MM.1S (cell line): ENCODE data around the gene PLEKHM3.

ENCODE experiments used
- DNase-seq: peaks from one replicate; pipeline ENCODE4 v3.0.0-alpha.2; 2015
- H2AFZ ChIP-seq: fragments of 300-600 bp; sonication (generic); 2 replicates; pipeline ENCODE4 v1.6.0; 2016; ENCODE audit warnings: antibody characterized with exemption, low read length
- H3F3A ChIP-seq: fragments of 300-600 bp; sonication (generic); 2 replicates; pipeline ENCODE4 v1.6.1; 2016; ENCODE audit warnings: mild to moderate bottlenecking, antibody characterized with exemption, low read length, moderate library complexity, mixed read lengths; ENCODE audit not compliant: insufficient read depth
- H3K27ac ChIP-seq: fragments of 300-600 bp; sonication (generic); 2 replicates; pipeline ENCODE4 v1.5.1; 2016; ENCODE audit warnings: mild to moderate bottlenecking, low read length
- H3K27me3 ChIP-seq: fragments of 300-600 bp; sonication (generic); replicated peaks from 2 replicates; pipeline ENCODE4 v1.6.0; 2016; ENCODE audit warnings: low read length; ENCODE audit not compliant: insufficient read depth
- H3K36me3 ChIP-seq: fragments of 300-600 bp; sonication (generic); replicated peaks from 2 replicates; pipeline ENCODE4 v1.6.1; 2016; ENCODE audit warnings: mild to moderate bottlenecking, low read length, mixed read lengths; ENCODE audit not compliant: insufficient read depth
- H3K4me1 ChIP-seq: fragments of 300-600 bp; sonication (generic); 2 replicates; pipeline ENCODE4 v1.6.1; 2016; ENCODE audit warnings: low read length, mixed read lengths
- H3K4me2 ChIP-seq: fragments of 300-600 bp; sonication (generic); 2 replicates; pipeline ENCODE4 v1.6.0; 2016; ENCODE audit warnings: low read depth, low read length
- H3K4me3 ChIP-seq: fragments of 300-600 bp; sonication (generic); 2 replicates; pipeline ENCODE4 v1.5.1; 2016; ENCODE audit warnings: low read length, mixed read lengths
- H3K79me2 ChIP-seq: fragments of 300-600 bp; sonication (generic); 2 replicates; pipeline ENCODE4 v1.6.1; 2016; ENCODE audit warnings: mixed run types, low read length, mixed read lengths
- H3K9ac ChIP-seq: fragments of 300-600 bp; sonication (generic); 2 replicates; pipeline ENCODE4 v1.6.1; 2016; ENCODE audit warnings: low read length, mixed read lengths
- H3K9me2 ChIP-seq: fragments of 300-600 bp; sonication (generic); replicated peaks from 2 replicates; pipeline ENCODE4 v1.6.1; 2016; ENCODE audit warnings: mild to moderate bottlenecking, low read length, mixed read lengths; ENCODE audit not compliant: insufficient read depth
- H3K9me3 ChIP-seq: fragments of 300-600 bp; sonication (generic); replicated peaks from 2 replicates; pipeline ENCODE4 v1.6.1; 2016; ENCODE audit warnings: mild to moderate bottlenecking, low read length, mixed read lengths; ENCODE audit not compliant: insufficient read depth
- H4K20me1 ChIP-seq: fragments of 300-600 bp; sonication (generic); 2 replicates; pipeline ENCODE4 v1.6.1; 2016; ENCODE audit warnings: mild to moderate bottlenecking, low read length, moderate library complexity, mixed read lengths; ENCODE audit not compliant: insufficient read depth
- CTCF ChIP-seq: fragments of 300-600 bp; sonication (generic); IDR thresholded peaks from 2 replicates; pipeline ENCODE4 v1.5.1; 2016; ENCODE audit warnings: antibody characterized with exemption, low read length, mixed read lengths
- EZH2 ChIP-seq: fragments of 300-600 bp; sonication (generic); optimal IDR thresholded peaks from 2 replicates; pipeline ENCODE3; 2017; ENCODE audit warnings: low read depth, mild to moderate bottlenecking, antibody characterized with exemption, low read length, mixed read lengths
- EZH2phosphoT487 ChIP-seq: fragments of 300-600 bp; sonication (generic); IDR thresholded peaks from 2 replicates; pipeline ENCODE4 v1.6.1; 2018; ENCODE audit warnings: antibody characterized with exemption, low read length

The PLEKHM3 gene

DNA sequence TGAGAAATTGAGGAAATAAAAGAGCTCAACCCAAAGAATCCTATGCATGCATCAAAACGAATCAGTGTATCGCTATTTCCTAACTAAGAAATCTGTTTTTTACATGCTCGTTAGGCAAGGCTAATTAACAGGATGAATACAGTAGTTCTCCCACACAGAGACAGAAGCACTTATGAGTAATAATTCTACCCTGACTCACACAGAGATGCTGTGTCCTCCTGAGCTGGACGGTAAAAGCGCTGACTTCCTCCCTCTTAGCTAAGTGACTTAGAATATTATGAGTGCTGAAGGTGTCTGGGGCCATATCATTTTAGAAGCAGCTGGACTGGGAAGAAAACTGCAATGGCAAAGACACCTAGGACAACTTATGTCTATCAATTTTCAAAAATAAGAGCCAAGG lies 18.5 kb downstream of the PLEKHM3 start:
- Histone ChIP-seq H3F3A (no peaks in the 10 kb centered on the region), H3K9me2 (no peaks in the 10 kb centered on the region), H3K79me2 (0 out of 2 replicates have a peak, but pooled peaks cover 6% of the 10 kb centered on the region), H3K9ac (no peak overlapping the region), H3K4me3 (no peak overlapping the region), H3K27ac (no peak overlapping the region), H4K20me1 (no peaks in the 10 kb centered on the region), H3K4me2 (no peak overlapping the region), H3K4me1 (no peaks in the 10 kb centered on the region), H3K9me3 (no peaks in the 10 kb centered on the region), H2AFZ (no peak overlapping the region), H3K27me3 (no peaks in the 10 kb centered on the region), H3K36me3 (no peaks in the 10 kb centered on the region)
- TF ChIP-seq EZH2, result no peak
- TF ChIP-seq CTCF, result no peak
- no peak for TF ChIP-seq EZH2phosphoT487
- no peak for DNase-seq

DNA sequence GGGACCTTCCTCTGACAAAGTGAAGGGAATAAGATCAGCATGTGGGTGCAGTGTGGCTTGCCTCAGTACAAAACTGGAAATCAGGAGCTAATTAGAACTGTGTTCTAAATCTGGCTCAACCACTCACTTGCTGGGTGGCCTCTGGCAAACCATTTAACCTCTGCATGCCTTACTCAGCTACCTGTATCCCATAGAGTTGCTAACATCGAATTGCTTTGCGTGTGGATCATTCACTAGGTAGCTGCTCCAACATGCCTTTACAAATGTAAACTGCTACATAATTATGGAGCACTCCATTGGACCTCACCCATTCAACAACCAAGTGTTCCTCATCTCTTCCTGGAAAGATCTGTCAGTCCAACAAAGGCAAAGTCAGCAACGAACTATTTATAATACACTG lies 19.0 kb downstream of the PLEKHM3 start:
- no peak overlapping the region for H3K27ac ChIP-seq
- no peaks in the 10 kb centered on the region for H3K4me1 ChIP-seq
- 0 out of 2 replicates have a peak, but pooled peaks cover 6% of the 10 kb centered on the region for H3K79me2 ChIP-seq
- H2AFZ ChIP-seq, result no peak overlapping the region
- DNase-seq, result no peak
- no peak overlapping the region for H3K4me3 ChIP-seq
- H3K4me2 ChIP-seq, result no peak overlapping the region
- H3K27me3 ChIP-seq, result no peaks in the 10 kb centered on the region
- TF ChIP-seq EZH2 (no peak), EZH2phosphoT487 (no peak), CTCF (no peak)
- no peaks in the 10 kb centered on the region for H3F3A ChIP-seq
- H3K9me2 ChIP-seq, result no peaks in the 10 kb centered on the region
- H3K9ac ChIP-seq, result no peak overlapping the region
- H3K36me3 ChIP-seq, result no peaks in the 10 kb centered on the region
- no peaks in the 10 kb centered on the region for H3K9me3 ChIP-seq
- H4K20me1 ChIP-seq, result no peaks in the 10 kb centered on the region

DNA sequence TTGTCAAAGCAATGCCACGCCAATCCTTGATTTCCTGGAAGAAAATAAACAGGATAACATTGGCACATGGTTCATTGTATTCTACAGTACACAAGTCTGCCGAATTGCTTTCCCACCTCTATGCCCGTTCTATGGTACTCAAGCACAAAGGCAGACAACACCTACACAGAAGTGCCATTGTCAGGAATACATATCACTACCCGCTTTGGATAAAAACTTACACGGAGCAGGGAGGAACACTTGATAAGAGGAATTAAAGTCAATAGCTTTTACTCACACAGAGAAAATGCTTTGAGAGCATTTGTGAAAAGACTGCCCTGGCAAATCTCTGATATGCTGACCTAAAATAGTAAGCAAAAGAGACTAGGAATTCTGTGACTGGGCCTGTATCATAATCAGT lies 23.4 kb downstream of the PLEKHM3 start:
- Histone ChIP-seq H3K9me2 (no peaks in the 10 kb centered on the region), H3K27ac (no peak overlapping the region), H4K20me1 (no peaks in the 10 kb centered on the region), H3K4me2 (no peak overlapping the region), H3K36me3 (no peaks in the 10 kb centered on the region), H3K4me3 (no peak overlapping the region), H3F3A (no peaks in the 10 kb centered on the region), H3K27me3 (no peaks in the 10 kb centered on the region), H3K9ac (no peak overlapping the region), H3K9me3 (no peaks in the 10 kb centered on the region), H3K79me2 (no peaks in the 10 kb centered on the region), H3K4me1 (no peaks in the 10 kb centered on the region), H2AFZ (no peak overlapping the region)
- TF ChIP-seq EZH2 (no peak), CTCF (no peak), EZH2phosphoT487 (no peak)
- DNase-seq, result no peak
